B cell (primary cell): ENCODE data around the gene RCVRN. TPM values are rescaled to one million over a fixed set of nuclear protein-coding genes. Genes with fewer than 3 reads are reported as not detected.

Experiments
- ATAC-seq: fragments of 200-7000 bp; cut with Tn5 transposase; one replicate; pipeline ENCODE4 v1.10.0; 2021; ENCODE audit warnings: low read depth, mild to moderate bottlenecking, moderate number of reproducible peaks, moderate library complexity
- CTCF ChIA-PET: fragments of 350-600 bp; sonication (Branson Sonifier 250); formaldehyde crosslinking; loops from one replicate; lab custom pipeline; 2021; ENCODE audit warnings: antibody characterized with exemption, inconsistent platforms; lab: Charles Lee
- POLR2A ChIA-PET: fragments of 350-600 bp; sonication (Branson Sonifier 250); formaldehyde crosslinking; loops from one replicate; lab custom pipeline; 2021; ENCODE audit warnings: antibody characterized with exemption; lab: Charles Lee
- DNase-seq: peaks from one replicate; pipeline ENCODE4 v3.0.0; 2013
- H2AFZ ChIP-seq: 2 replicates; pipeline ENCODE4 v1.6.1; 2012; ENCODE audit warnings: mild to moderate bottlenecking, low read depth, low read length; ENCODE audit not compliant: insufficient read depth, poor library complexity, severe bottlenecking
- H3K27ac ChIP-seq, 2 donors: 1 replicate in 1 of 2; 2 replicates in 1 of 2; pipeline ENCODE4 v1.5.1; 2012 to 2013; ENCODE audit warnings: low read length in 2 of 2, mild to moderate bottlenecking in 2 of 2, moderate library complexity in 1 of 2
- H3K27me3 ChIP-seq, 4 experiments: fragments of 200-600 bp in 1 of 4; sonication (generic) in 1 of 4; replicated peaks in 1 of 4; 1 replicate in 2 of 4; 2 replicates in 2 of 4; pipeline versions ENCODE4 v1.6.1 to v1.7.0; 2013 to 2016; ENCODE audit warnings: low read length in 3 of 4, mild to moderate bottlenecking in 2 of 4, mixed read lengths in 1 of 4, moderate library complexity in 1 of 4; ENCODE audit not compliant: insufficient read depth in 4 of 4, control insufficient read depth in 3 of 4; ENCODE audit errors: control extremely low read depth in 1 of 4
- H3K36me3 ChIP-seq, 2 experiments: replicated peaks in 1 of 2; 1 replicate in 1 of 2; 2 replicates in 1 of 2; pipeline versions ENCODE4 v1.6.1 to v1.7.1; 2013; ENCODE audit warnings: low read length in 1 of 2; ENCODE audit not compliant: insufficient read depth in 2 of 2, control insufficient read depth in 1 of 2; ENCODE audit errors: control extremely low read depth in 1 of 2, extremely low read depth in 1 of 2
- H3K4me1 ChIP-seq, 2 donors: fragments of 200-600 bp in 1 of 2; sonication (generic) in 1 of 2; 1 replicate in 1 of 2; 2 replicates in 1 of 2; pipeline versions ENCODE4 v1.5.1 to v1.6.1; 2013 to 2017; ENCODE audit warnings: low read length in 2 of 2; ENCODE audit not compliant: control insufficient read depth in 2 of 2, insufficient read depth in 2 of 2
- H3K4me2 ChIP-seq: replicated peaks from 2 replicates; pipeline ENCODE3; 2012; ENCODE audit warnings: mild to moderate bottlenecking, low read depth, low read length; ENCODE audit not compliant: poor library complexity, severe bottlenecking
- H3K4me3 ChIP-seq, 5 experiments: fragments of 200-600 bp in 1 of 5; sonication (generic) in 1 of 5; 1 replicate in 3 of 5; 2 replicates in 2 of 5; pipeline versions ENCODE4 v1.5.1 to v1.7.0; 2011 to 2016; ENCODE audit warnings: low read length in 4 of 5, mild to moderate bottlenecking in 4 of 5, low read depth in 2 of 5, control low read depth in 1 of 5, moderate library complexity in 1 of 5; ENCODE audit not compliant: insufficient read depth in 1 of 5; ENCODE audit errors: control extremely low read depth in 1 of 5, extremely low read depth in 1 of 5
- H3K79me2 ChIP-seq: fragments of 200-600 bp; sonication (generic); one replicate; pipeline ENCODE4 v1.6.0; 2016; ENCODE audit warnings: low read length; ENCODE audit not compliant: control insufficient read depth, insufficient read depth
- H3K9ac ChIP-seq: fragments of 200-600 bp; sonication (generic); 2 replicates; pipeline ENCODE4 v1.6.1; 2017; ENCODE audit warnings: mild to moderate bottlenecking, low read length, moderate library complexity
- H3K9me3 ChIP-seq, 3 donors: one replicate each; pipeline versions ENCODE4 v1.6.1 to v1.7.1; 2013; ENCODE audit warnings: low read length in 2 of 3; ENCODE audit not compliant: control insufficient read depth in 2 of 3, insufficient read depth in 1 of 3; ENCODE audit errors: control extremely low read depth in 1 of 3
- H4K20me1 ChIP-seq: 2 replicates; pipeline ENCODE4 v1.6.0; 2012; ENCODE audit warnings: mild to moderate bottlenecking, low read length; ENCODE audit not compliant: insufficient read depth, control insufficient read depth, poor library complexity, severe bottlenecking
- H3K27ac Mint-ChIP-seq: one replicate; pipeline ENCODE4 v1.8.0; 2021; ENCODE audit warnings: mixed read lengths
- H3K27me3 Mint-ChIP-seq: one replicate; pipeline ENCODE4 v1.8.0; 2021; ENCODE audit warnings: mixed read lengths
- H3K4me1 Mint-ChIP-seq: one replicate; pipeline ENCODE4 v1.8.0; 2021; ENCODE audit warnings: mixed read lengths
- H3K4me3 Mint-ChIP-seq: one replicate; pipeline ENCODE4 v1.8.0; 2021; ENCODE audit warnings: mixed read lengths
- H3K9me3 Mint-ChIP-seq: one replicate; pipeline ENCODE4 v1.8.0; 2022; ENCODE audit warnings: mixed read lengths; ENCODE audit not compliant: insufficient read depth
- EZH2 ChIP-seq: IDR thresholded peaks from 2 replicates; pipeline ENCODE4 v1.6.1; 2012; ENCODE audit warnings: borderline replicate concordance, low read depth, mild to moderate bottlenecking, moderate library complexity, low read length; ENCODE audit not compliant: insufficient read depth, poor library complexity, severe bottlenecking
- WGBS: methylation state at CpG from one replicate; pipeline ENCODE4 v1.1.5; 2013; ENCODE audit warnings: missing lambda C conversion rate; ENCODE audit not compliant: insufficient coverage; 5-methylcytosine and 5-hydroxymethylcytosine counted together
- intact Hi-C: fragments of 100-400 bp; cut with micrococcal nuclease; formaldehyde crosslinking; loops from one replicate; pipeline ENCODE4 v1.10.0; 2022
- polyA plus RNA-seq: library from polyadenylated mRNA; depleted of rRNA; stranded (reverse); fragments of >200 nt; gene quantifications from 2 replicates; pipeline ENCODE4 v1.2.3, GENCODE V29; 2012
- total RNA-seq, 2 donors: library from RNA; stranded (reverse); fragments of 120-200 nt in 1 of 2; gene quantifications; 1 replicate in 1 of 2; 2 replicates in 1 of 2; pipeline versions ENCODE4 v1.2.3 to v1.2.4, GENCODE V29; 2013 to 2022
- TF ChIP-seq, protein P1 (sequence below): fragments of 200-600 bp; IDR thresholded peaks from one replicate; pipeline ENCODE4 v1.8.0; 2022; ENCODE audit warnings: antibody characterized with exemption, mild to moderate bottlenecking

RCVRN gene
- total and polyA plus RNA-seq, 2 donors (not counting 1 experiment from before 2014, with no cell fraction given), result 0.16 TPM; not detected in 1

DNA sequence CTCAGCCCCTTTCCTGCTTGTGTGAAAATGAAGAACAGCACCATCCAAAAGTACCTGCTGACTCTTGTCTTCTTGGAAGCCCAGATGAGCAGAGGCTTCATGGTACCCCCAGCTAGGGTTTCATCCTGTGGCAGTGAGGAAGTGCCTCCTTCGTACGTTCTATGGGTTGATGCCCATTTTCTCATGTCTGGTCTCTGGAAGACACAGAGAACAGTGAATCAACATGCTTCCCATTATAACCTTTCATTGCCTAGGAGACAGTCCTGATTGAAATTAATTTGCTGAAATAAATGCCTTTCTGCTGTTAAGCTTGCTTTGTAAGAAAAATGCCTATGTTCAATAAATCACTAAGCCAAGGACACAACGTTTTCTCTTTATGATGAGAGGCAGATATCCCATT is 36.5 kb downstream of the RCVRN start:
- intact Hi-C loops, result no loop called here
- Histone ChIP-seq H4K20me1 (no peaks in the 10 kb centered on the region), H3K79me2 (no peaks in the 10 kb centered on the region), H3K4me1 (no peaks in the 10 kb centered on the region), H3K4me2 (no peak overlapping the region), H2AFZ (no peak overlapping the region), H3K9ac (no peak overlapping the region), H3K4me3 (no peak overlapping the region), H3K9me3 (peaks cover 0 to 6% (median 0%) of the 10 kb centered on the region in 3 donors), H3K27me3 (peaks cover 0 to 2% (median 0%) of the 10 kb centered on the region in 4 experiments), H3K36me3 (no peaks in the 10 kb centered on the region), H3K27ac (no peak overlapping the region)
- no peak for TF ChIP-seq EZH2
- TF ChIP-seq, protein P1, sequence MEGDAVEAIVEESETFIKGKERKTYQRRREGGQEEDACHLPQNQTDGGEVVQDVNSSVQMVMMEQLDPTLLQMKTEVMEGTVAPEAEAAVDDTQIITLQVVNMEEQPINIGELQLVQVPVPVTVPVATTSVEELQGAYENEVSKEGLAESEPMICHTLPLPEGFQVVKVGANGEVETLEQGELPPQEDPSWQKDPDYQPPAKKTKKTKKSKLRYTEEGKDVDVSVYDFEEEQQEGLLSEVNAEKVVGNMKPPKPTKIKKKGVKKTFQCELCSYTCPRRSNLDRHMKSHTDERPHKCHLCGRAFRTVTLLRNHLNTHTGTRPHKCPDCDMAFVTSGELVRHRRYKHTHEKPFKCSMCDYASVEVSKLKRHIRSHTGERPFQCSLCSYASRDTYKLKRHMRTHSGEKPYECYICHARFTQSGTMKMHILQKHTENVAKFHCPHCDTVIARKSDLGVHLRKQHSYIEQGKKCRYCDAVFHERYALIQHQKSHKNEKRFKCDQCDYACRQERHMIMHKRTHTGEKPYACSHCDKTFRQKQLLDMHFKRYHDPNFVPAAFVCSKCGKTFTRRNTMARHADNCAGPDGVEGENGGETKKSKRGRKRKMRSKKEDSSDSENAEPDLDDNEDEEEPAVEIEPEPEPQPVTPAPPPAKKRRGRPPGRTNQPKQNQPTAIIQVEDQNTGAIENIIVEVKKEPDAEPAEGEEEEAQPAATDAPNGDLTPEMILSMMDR, result no peak
- H3K27me3 Mint-ChIP-seq, result peaks cover 2% of the 10 kb centered on the region
- ATAC-seq (no peak), DNase-seq (no peak)
- 63% methylated on average over 2 of the region's 3 CpGs for WGBS
- ChIA-PET POLR2A (no interaction called here), CTCF (no interaction called here)
- no peak overlapping the region for H3K4me3 Mint-ChIP-seq
- no peaks in the 10 kb centered on the region for H3K9me3 Mint-ChIP-seq
- no peaks in the 10 kb centered on the region for H3K4me1 Mint-ChIP-seq
- no peak overlapping the region for H3K27ac Mint-ChIP-seq

DNA sequence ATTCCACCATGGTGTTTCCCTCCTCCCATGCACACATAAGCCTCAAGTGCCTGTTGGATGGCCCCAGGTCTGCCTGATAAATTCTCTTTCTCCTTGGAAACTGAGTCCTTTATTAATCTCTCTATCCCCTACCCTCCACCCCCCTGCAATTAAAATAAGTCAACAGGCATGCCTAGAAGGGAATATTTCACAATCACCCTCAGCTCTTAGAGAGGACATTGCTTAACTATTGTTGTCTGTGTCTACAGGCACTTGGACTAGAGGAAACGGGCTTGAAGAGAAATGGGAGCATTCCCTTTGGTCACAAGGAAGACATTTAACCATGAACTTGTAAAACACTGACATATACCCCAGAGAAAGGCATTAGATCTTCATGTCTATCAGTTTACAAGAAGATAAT is 39.5 kb downstream of the RCVRN start:
- peaks cover 4% of the 10 kb centered on the region for H3K27me3 Mint-ChIP-seq

More for the DNA sequence above, 39.5 kb downstream of the RCVRN start:
- Mint-ChIP-seq H3K27ac (no peak overlapping the region), H3K4me3 (no peak overlapping the region), H3K4me1 (no peaks in the 10 kb centered on the region), H3K9me3 (peaks cover 2% of the 10 kb centered on the region)
- WGBS, result 20% methylated on average over 1 of the region's 1 CpG
- no peaks in the 10 kb centered on the region for H3K4me1 ChIP-seq
- no peak overlapping the region for H3K9ac ChIP-seq
- no peaks in the 10 kb centered on the region for H4K20me1 ChIP-seq
- peaks cover 0 to 24% (median 0%) of the 10 kb centered on the region in 3 donors for H3K9me3 ChIP-seq
- no peak overlapping the region for H3K4me3 ChIP-seq
- TF ChIP-seq EZH2, result no peak
- TF ChIP-seq, protein P1, result no peak
- ChIA-PET POLR2A (no interaction called here), CTCF (no interaction called here)
- H3K27ac ChIP-seq, result no peak overlapping the region
- peaks cover 0 to 9% (median 0%) of the 10 kb centered on the region in 4 experiments for H3K27me3 ChIP-seq
- no peaks in the 10 kb centered on the region for H3K79me2 ChIP-seq
- intact Hi-C loops, result no loop called here
- no peaks in the 10 kb centered on the region for H3K36me3 ChIP-seq
- DNase-seq (no peak), ATAC-seq (no peak)
- H2AFZ ChIP-seq, result no peak overlapping the region
- no peak overlapping the region for H3K4me2 ChIP-seq
